SIG-M5 treated with dmso at 0.1 percent for 504 hours (cell line): ENCODE results near the gene MKNK1.

ENCODE experiments used
- DNase-seq: peaks from one replicate; lab custom pipeline; 2025; ENCODE audit not compliant: unreplicated experiment; lab: John Stamatoyannopoulos, UW

The MKNK1 gene

DNA sequence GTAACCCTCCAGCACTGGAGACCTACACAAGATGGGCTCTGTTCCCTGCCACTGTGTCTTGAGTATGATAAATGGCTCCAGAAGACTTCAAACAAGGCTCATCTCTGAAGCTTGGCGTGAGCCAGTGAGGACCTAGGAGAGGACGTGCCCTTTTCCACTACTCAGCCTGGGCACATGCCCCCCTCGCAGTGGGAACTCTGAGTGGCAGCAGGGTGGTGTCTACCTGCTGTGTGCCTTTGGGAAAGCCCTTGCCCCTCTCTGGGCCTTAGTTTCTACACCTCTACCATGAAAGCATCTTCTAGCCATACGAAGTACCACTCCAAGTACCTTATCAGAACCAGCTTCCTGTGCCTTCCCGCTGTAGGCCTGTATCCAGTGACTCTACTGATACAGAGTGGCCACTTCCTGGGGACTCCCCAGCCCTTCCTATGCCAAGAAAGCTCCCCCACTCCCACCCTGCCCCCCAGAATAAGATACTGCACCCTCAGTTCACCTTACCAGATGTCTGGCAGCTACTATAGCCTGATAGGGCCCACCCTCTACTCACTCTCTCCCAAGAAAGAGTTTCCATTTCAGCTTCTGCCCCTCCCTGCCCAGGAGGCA lies 15.7 kb upstream of the MKNK1 start:
- no peak for DNase-seq

- no peak for DNase-seq
Observed at GRCh38 chr1:46618754-46619415, 14.8 kb upstream of the MKNK1 start.

- no peak for DNase-seq
Observed at GRCh38 chr1:46617833-46618232, 13.8 kb upstream of the MKNK1 start.

- DNase-seq, result no peak
Observed at GRCh38 chr1:46617108-46617800, 13.2 kb upstream of the MKNK1 start.

DNA sequence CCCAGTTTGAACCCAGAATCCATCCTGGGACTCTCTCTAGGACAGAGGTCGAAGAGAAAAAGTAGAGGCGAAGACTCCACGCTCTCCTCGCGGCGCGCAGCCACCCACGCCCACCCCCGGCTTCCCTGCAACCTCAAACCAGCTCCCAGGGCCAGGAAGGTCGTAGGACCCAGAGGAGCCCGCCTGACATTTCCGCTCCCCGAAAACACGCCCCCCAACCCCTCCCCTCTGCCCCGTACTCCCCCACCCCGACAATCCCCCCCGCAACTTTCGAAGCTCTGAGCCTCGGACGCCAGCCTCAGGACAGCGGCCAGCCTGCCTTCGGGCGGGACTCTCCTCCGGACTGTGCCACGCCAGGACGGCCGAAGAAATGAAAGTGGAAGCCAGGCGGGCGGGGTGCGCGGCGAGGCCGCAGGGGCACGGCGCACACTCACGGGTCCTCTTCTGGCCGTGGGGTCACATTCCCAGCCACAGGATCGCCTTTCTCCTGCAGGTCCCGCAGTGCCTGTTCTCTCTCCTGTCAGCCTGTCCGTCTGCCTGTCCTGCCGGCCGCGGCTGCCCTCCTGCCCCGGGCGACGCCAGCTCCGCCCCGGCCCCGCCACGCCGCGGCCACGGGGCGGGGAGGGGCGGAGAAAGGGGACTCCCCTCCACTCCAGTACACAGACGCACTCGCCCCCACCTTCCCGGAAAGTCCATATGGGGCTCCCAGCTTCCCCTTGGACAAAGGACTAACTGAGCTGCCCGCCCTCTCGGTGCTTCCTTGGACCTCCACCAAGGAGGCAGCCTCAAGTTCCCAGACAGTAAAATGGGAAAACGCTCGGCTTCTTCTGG lies 12.4 kb upstream of the MKNK1 start, which contains the start of gene MOB3C:
Gene MOB3C, minus strand, starts transcription at position 535 of the 831 bp plus-strand sequence. CDS start 3,490 bp downstream, outside the sequence.
- DNase-seq, result peak; percentile 28

GRCh38 chr1:46615735-46616134 lies 11.7 kb upstream of the MKNK1 start:
- no peak for DNase-seq

DNA sequence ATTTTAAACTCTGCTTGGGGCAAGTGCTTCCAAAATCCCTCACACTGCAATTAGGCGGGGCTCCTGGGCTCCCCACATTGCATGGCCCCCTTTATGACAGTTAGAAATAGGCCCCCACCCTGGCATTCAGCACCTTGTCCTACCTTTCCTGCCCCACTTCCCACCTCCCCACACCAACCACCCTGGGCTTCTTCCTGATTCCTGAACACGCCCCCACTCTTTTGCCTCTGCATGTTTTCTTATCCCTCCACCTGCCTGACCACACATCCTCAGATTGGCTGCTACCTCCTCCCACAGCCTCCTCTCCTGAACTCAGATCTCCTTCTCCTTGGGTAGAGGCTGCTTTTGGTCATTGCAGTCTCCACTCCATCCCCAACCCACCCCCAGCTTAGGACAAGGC lies 11.0 kb upstream of the MKNK1 start:
- no peak for DNase-seq

GRCh38 chr1:46614604-46614984 lies 10.5 kb upstream of the MKNK1 start:
- DNase-seq, result no peak

DNA sequence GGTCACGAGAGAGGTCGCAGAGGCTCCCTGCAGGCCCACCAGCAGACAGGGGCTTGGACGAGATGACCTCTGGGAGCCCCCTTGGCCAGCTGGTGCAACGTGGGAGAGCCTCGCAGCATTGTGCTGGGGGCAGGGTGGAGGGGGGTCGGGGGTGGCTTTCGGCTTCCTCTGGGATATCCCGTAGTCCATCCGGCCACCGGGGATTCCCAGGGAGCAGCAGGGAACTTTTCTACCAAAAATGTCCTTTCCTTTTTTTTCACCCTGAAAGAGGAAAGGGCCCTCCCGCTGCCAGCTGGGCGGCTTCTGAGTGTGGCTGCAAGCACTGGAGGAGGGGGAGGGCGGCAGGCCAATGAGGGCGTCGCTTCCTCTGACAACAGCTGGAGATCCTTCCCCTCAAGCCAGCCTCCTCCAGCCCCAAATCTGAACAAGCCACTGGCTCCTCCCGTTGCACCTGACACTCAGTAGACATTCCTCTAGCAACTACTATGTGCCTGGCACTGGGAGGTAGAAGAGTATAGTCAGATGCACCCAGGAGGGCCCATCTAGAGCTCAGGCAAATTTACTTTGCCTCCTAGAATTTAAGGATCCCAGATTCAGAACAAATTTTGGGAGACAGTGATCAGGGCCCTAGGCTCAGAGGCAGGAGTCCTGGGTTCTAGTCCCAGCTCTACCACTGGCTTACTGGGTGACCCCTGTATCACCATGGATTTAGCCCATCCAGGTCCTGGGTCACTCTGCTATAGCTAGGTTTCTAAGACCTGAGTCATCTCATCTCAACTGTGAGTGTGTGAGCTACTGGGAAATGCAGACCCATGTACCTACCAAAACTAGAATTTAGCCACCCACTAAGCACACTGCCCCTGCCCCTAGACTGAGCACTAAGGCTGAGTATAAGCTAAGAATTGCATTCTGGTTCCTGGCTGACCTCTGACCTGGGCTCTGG lies 9.9 kb upstream of the MKNK1 start:
- peak; percentile 66 for DNase-seq

DNA sequence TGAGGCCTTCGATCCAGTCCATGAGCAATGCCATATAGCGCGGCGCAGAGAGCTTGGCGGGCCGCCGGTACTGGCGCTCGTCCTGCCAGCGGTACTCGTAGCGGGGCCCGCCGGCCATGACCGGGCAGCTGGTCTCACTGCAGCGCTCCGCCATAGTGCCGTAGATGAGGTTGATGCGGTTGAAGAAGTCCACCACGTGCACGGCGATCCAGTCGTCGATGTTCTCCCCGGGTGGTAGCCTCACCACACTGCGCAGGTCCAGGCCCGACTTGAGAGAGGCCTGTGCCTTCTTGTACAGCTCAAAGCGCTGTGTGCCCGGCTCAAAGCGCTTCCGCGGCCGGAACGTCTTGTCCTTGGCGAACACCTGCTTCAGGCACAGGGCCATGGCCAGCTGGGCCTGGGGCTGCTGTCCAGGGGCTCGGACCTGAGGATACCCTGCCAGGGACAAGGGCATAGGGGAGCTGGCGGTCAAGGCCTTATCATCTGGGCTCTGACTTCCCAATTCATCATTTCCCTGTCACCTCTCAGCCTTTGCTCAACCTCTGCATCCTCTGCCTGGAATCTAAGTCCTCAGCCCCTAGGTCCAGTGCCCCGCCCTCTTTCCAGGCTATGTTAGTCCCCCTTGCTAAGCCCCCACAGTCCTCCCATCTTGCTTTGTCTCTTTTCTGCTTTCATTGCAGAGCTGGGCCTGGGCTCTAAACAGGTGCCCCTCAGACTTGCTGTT lies 9.0 kb upstream of the MKNK1 start:
- DNase-seq, result no peak

GRCh38 chr1:46611691-46612221 lies 7.7 kb upstream of the MKNK1 start:
- DNase-seq, result no peak

DNA sequence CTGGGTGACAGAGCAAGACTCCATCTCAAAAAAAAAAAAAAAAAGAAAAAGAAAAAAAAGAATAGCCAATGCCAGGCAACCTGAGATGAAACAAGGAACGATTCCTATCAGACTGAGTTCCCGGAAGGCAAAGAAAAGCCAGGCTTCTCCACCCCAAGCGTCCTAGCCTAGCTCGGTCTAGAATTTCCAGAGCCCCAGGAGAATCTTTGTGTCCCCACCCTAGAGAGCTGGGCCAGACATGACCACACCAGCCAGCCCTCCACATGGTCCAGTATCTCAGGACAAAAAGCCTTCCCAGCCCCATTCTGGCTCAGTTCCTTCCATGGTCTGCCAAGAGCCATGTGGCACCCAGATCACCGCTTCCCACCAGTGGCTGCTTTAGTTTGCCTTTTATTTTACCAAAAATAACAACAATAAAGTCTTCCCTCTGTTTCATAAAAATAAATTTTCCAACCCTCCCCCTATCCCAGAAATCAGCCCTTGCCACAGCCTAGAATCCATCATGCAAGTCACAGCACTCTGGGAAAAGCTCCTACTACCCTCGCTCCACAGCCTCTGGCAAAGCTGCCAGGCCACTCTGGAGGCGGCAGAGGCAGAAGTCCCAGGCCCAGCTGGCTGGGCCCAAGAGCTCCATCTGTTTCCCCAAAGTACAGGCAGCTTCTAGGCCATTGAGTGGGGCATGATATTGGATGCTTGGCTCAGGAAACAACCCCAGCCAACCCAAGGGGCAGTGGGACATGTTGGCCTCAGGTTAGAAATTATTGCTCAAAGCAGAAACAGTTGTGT lies 3.5 kb upstream of the MKNK1 start:
- DNase-seq, result no peak

- DNase-seq, result no peak
Observed at GRCh38 chr1:46606255-46606965, 2.3 kb upstream of the MKNK1 start.

DNA sequence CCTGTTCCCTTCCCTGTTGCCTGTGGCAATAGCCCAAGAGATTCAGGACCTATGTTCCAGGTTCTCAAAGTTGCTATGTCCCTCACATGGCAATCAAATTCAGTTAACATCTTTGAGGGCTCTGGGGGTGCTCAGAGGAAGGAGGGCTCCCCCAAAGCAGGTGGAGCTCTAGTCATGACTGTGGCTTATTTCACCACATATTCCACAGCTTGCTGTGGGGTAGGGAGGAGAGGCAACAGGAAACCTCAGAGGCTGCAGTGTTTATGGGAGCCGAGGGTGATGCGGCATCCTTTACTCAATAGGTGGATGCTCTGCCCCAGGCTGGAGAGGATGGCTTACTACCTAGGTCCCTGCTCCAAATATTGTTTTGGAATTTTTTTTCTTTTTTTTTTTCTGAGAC lies 1.2 kb upstream of the MKNK1 start:
- DNase-seq, result peak; percentile 17

DNA sequence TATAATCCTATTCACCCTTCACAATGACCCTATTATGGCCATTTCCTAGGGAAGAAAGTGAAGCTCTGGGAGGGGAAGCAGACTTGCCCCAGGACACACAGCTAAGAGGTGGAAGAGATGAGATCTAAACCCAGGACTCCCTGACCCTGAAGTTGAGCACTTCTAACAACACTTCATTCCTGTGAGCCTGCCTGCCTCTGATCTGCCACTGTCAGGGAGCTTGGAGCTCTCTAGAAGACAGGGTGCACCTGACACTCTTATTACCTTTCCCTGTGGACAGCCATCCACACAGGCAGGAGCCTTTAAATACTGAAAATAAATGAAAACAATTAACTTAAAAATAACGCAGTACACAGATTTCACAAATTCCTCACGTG lies 599 bp downstream of the MKNK1 start:
- no peak for DNase-seq

DNA sequence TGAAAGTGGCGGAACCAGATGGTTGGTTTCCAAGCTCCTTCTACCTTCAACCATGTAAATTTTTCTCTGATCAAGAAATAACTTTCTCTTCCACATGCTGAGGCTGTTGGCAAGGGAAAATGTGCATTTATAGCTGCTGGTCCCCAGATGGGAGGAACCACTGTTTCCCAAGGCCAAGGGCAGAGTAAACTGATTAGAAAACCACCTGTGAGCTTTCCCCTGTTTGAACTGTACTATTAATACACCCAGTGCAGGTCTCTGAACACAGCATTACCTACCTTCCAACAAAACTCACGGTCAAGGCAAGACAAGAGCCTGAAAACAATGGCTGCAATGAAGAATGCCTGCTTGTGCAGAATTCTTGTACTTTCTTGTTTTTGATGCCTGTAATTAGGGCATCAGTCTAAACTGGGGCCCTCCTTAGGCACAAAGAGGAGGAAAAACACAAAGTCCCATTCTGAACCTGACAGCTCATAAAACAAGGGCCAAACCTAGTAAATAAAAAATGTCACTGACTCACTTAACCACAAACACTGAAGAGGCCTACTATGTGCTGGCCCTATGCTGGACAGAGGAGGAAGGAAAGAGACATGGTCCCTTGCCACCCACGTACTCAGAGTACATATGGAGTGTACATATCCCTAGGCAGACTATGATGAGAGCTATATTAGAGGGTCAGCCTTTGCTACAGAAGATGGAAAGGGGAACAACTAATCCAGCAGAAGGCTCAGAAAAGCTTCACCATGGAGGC lies 2.6 kb downstream of the MKNK1 start:
- DNase-seq, result no peak
